Lower leg skin (tissue), 4 donors: ENCODE measurements around the gene TMEM198. TPM values are rescaled to one million over a fixed set of nuclear protein-coding genes. Genes with fewer than 3 reads are reported as not detected.

Source experiments
- DNase-seq, 2 donors: peaks; one replicate each; pipeline ENCODE4 v3.0.0-alpha.2; 2019; ENCODE audit warnings: low spot score in 2 of 2
- H3K4me3 ChIP-seq: fragments of 200-600 bp; sonication (generic); 2 replicates; pipeline ENCODE4 v1.5.1; 2017; ENCODE audit warnings: mild to moderate bottlenecking, low read depth; ENCODE audit not compliant: poor library complexity, severe bottlenecking
- POLR2A ChIP-seq, 2 donors: fragments of 450-650 bp; IDR thresholded peaks; one replicate each; pipeline ENCODE4 v1.6.1; 2016 to 2017; ENCODE audit warnings: antibody characterized with exemption in 2 of 2, mild to moderate bottlenecking in 1 of 2, moderate library complexity in 1 of 2
- WGBS, 2 donors: methylation state at CpG; one replicate each; pipeline ENCODE4 v1.1.5; 2018; 5-methylcytosine and 5-hydroxymethylcytosine counted together
- intact Hi-C: fragments of 100-400 bp; cut with DNase I; formaldehyde crosslinking; loops from one replicate; pipeline ENCODE4 v1.15.0; 2023; ENCODE audit warnings: low total_unique reads
- total RNA-seq, 4 donors: library from RNA; depleted of rRNA; stranded (reverse); fragments of >200 nt; gene quantifications; one replicate each; pipeline ENCODE4 v1.1.0, GENCODE V29; 2016
- TF ChIP-seq, protein P1 (sequence below), 3 donors: fragments of 450-650 bp; IDR thresholded peaks; one replicate each; pipeline ENCODE4 v1.5.1; 2016; ENCODE audit warnings: antibody characterized with exemption in 3 of 3, mild to moderate bottlenecking in 3 of 3, moderate library complexity in 2 of 3

Gene TMEM198
- total RNA-seq, 4 donors from 2014 or later = 0.17 to 2.1 (median 1.0) TPM

DNA sequence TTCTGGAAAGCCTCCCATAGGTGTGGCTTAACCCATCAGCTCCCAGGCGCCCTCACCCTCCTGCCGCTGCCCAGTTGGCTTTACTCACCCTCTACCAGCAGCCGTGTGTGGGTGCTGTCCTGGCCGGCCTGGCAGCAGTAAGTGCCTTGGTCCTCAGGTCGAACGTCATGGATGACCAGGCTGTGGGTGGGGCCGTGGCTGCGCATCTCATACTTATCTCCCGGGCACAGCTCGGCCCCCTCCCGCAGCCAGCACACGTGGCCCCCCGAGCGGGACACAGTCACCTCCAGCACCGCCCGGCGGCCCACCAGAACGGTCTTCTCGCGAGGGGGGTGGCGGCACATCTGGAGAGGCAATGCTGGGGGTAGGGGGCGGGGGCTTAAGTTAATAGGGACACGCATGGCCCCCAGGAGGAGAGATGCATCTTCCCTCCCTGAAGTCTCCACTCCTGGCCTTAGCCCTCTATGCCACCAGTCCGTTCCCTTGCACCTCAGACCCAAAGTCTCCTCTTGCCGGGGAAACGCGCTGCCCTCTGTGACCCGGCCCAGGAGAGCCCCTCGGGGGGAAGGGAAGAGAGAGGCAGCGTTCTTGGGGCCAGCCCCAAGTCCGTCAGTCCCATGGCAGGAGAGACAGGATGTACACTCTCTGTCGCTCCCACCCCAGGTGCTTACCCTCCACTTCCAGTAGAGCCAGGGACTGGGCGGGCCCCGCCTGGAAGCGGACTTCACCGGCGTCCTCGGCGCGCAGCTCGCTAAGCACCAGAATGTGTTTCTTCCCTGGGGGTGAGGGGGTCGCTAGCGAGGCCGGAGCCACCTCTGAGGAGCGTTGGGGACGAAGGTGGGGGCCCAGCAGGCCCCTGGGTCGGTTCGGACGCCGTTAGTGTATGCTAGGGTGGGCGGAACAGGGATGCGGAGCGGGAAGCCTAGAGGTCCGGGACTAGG is 7.9 kb downstream of the TMEM198 start:
- H3K4me3 ChIP-seq = peak overlapping the region; percentile 32
- intact Hi-C loops = loop anchor here (10.0 kb wide), 1 partner anchor 83 kb away; no protein-coding TSS in a partner anchor
- TF ChIP-seq, protein P1, sequence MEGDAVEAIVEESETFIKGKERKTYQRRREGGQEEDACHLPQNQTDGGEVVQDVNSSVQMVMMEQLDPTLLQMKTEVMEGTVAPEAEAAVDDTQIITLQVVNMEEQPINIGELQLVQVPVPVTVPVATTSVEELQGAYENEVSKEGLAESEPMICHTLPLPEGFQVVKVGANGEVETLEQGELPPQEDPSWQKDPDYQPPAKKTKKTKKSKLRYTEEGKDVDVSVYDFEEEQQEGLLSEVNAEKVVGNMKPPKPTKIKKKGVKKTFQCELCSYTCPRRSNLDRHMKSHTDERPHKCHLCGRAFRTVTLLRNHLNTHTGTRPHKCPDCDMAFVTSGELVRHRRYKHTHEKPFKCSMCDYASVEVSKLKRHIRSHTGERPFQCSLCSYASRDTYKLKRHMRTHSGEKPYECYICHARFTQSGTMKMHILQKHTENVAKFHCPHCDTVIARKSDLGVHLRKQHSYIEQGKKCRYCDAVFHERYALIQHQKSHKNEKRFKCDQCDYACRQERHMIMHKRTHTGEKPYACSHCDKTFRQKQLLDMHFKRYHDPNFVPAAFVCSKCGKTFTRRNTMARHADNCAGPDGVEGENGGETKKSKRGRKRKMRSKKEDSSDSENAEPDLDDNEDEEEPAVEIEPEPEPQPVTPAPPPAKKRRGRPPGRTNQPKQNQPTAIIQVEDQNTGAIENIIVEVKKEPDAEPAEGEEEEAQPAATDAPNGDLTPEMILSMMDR (IDR thresholded peaks at IDR 0.05) = no peak
- TF ChIP-seq POLR2A (IDR thresholded peaks at IDR 0.05) = no peak
- WGBS, 2 donors = 5 to 9% methylated on average over 22 to 43 of the region's 54 CpGs
- no peak for DNase-seq

GRCh38 chr2:219552382-219553167 is 8.7 kb downstream of the TMEM198 start:
- peak; percentile 75 to 97 for DNase-seq
- peak overlapping the region; percentile 32 for H3K4me3 ChIP-seq
- intact Hi-C loops = loop anchor here (10.0 kb wide), 1 partner anchor 82 kb away; no protein-coding TSS in a partner anchor
- WGBS, 2 donors = 2 to 4% methylated on average over 47 to 51 of the region's 99 CpGs
- no peak for TF ChIP-seq POLR2A (IDR thresholded peaks at IDR 0.05)
- TF ChIP-seq, protein P1 (IDR thresholded peaks at IDR 0.05) = no peak

- 31 to 41% methylated on average over 5 to 7 of the region's 7 CpGs for WGBS, 2 donors
- DNase-seq = no peak
- no peak overlapping the region for H3K4me3 ChIP-seq
- TF ChIP-seq, protein P1 (IDR thresholded peaks at IDR 0.05) = no peak
- no peak for TF ChIP-seq POLR2A (IDR thresholded peaks at IDR 0.05)
- intact Hi-C loops = loop anchor here (10.0 kb wide), 1 partner anchor 82 kb away; no protein-coding TSS in a partner anchor
Observed at GRCh38 chr2:219553168-219553417, 9.3 kb downstream of the TMEM198 start.

DNA sequence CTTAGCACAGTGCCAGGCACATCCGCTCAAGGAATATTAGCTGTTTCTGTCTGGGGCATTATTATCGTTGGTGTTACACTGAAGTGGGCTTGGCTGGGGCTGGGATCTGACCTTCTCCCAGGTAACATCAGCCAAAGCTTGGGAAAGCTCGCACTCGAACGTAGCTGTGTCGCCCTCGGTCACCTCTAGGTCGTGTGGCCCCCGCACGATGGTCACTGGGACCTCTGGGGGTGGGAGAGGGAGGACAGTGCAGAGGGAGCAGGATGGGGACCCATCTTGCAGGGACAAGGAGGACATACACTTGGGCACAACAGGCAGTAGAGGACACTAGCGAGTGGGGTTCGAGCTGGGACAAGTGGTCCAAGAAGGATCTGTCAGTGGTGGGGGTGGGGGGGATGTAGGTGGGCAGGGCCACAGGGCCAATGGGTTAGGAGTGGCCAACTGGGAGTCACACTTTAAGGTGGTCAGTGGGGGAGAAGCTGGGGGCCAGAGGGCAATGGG is 9.7 kb downstream of the TMEM198 start:
- WGBS, 2 donors = 80 to 87% methylated on average over 12 of the region's 12 CpGs
- no peak for DNase-seq
- H3K4me3 ChIP-seq = no peak overlapping the region
- intact Hi-C loops = loop anchor here (10.0 kb wide), 1 partner anchor 81 kb away; no protein-coding TSS in a partner anchor
- TF ChIP-seq, protein P1 (IDR thresholded peaks at IDR 0.05) = no peak
- no peak for TF ChIP-seq POLR2A (IDR thresholded peaks at IDR 0.05)

DNA sequence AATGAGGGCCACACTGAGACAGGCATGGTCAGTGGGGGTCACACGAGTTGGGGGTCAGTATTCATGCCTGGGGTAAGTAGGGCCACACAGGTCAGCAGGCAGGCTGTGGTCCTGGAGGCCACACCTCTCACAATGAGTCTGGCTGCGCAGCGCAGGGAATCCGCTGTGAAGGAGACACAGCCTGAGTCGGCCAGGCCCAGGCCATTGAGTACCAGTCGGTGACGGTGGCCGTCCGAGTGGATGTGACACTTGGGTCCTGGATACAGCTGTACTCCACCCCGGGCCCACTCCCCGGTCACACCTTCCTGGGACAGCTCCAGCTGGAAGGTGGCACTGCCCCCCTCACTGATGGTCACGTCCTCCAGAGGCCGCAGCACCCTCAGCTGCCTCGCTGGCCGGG is 10.5 kb downstream of the TMEM198 start:
- TF ChIP-seq POLR2A (IDR thresholded peaks at IDR 0.05) = no peak
- TF ChIP-seq, protein P1 (IDR thresholded peaks at IDR 0.05) = no peak
- DNase-seq = no peak
- intact Hi-C loops = loop anchor here (10.0 kb wide), 1 partner anchor 80 kb away; no protein-coding TSS in a partner anchor
- 87 to 93% methylated on average over 8 to 13 of the region's 15 CpGs for WGBS, 2 donors
- H3K4me3 ChIP-seq = no peak overlapping the region
